HG02840 (cell line): Measurements from ENCODE around the gene CADM1.

Experiments used
- ATAC-seq: cut with Tn5 transposase; IDR thresholded peaks from one replicate; pipeline ENCODE4 v1.9.1; 2021; ENCODE audit warnings: mild to moderate bottlenecking, moderate library complexity, moderate number of reproducible peaks; ENCODE audit not compliant: unreplicated experiment, low FRiP score

CADM1 gene

DNA sequence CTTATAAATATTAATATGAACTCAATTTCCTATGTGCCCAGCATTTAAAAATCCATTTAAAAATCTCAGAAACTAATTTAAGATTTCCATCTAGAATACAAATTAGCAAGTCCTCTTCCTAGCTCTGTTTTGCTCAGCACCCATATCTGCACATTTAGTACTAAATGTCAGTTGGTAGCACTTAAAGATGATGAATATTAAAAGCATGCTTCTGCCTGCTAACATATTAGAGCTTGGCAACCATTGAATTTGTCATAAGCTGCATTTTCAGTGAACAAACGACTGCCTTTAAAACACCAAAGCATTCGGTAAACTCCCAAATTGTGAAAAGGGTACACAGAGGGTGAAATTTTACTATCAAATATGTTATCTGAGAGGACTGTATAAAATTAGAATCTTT, 177.7 kb downstream of the CADM1 start:
- ATAC-seq: no peak

DNA sequence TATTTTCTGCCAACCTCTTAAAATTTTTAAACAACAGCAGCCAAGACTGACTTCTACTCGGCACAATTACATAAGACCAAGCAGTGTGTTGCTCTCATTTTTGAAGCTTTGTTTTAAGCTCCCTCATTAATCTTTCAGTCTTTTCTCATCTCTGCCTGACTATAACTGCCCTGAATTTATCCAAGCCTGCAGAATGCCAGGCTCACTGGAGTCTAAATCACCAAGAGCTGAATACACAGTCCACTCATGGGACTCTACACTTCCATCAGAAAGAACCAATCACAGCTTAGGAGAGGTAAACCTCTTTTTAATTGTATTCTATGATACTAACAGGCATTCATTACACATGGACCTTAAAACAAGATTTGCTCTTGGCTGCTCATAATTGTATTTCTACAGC, 178.7 kb downstream of the CADM1 start:
- ATAC-seq: no peak

DNA sequence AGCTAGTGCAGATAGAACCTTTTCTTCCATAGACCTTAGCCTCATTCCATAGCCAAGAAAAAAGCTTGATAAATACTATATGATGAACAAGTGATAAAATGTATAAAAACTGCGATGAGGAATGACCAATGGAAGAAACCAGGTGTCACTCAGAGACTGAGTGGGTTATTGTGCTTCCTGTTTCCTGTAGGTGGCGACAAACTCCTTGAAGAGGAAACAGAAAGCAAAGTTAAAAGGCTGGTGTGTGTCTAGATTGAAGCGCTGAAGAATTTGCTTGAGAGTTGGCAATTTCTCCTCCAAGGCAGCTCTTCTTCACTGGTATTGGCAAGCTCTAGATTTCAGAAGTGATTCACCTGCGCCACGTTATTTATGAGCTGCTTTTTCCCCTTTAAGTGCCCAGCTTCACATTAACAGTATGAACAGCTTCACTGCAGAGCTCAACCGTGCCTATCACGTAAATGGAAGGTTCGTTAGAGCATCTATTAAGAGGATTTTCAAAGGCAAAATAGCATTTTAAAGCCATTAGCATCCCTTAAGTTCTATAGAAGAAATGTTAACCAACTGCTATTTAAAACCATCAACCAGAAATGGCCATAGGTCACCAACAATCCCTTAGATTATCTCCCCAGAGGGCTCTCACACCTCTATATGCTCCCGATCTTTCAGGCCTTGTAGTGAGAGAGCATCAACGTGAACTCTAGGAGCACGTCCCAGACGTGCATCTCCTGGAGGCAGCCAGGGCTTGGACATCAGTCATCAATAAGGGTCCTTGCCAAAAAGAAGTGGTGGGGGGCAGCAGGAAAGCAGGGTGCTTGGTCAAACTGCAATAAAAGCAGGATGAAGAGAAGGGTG, 179.4 kb downstream of the CADM1 start:
- ATAC-seq: no peak

DNA sequence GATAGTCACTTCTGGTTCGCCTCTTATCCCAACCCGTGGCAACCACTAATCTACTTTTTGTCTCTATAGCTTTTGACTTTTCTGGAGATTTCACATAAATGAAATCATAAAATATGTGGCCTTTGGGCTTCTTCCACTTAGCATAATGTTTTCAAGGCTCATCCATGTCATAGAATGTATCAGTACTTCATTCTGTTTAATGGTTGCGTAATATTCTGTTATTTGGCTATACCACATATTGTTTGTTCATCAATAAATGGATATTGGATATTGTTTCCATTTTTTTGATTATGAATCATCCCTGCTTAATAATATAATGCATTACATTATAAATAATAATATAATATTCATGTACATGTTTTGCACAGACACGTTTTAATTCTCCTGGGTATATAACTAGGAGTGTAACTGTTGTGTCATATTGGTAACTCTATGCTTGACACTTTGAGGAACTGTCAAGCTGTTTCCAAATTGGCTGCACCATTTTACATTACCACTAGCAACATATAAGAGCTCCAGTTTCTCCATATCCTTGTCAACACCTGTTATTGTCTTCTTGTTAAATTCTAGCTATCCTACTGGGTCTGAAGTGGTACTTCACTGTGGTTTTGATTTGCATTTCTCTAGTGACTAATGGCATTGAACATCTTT, 181.5 kb downstream of the CADM1 start:
- ATAC-seq: no peak

DNA sequence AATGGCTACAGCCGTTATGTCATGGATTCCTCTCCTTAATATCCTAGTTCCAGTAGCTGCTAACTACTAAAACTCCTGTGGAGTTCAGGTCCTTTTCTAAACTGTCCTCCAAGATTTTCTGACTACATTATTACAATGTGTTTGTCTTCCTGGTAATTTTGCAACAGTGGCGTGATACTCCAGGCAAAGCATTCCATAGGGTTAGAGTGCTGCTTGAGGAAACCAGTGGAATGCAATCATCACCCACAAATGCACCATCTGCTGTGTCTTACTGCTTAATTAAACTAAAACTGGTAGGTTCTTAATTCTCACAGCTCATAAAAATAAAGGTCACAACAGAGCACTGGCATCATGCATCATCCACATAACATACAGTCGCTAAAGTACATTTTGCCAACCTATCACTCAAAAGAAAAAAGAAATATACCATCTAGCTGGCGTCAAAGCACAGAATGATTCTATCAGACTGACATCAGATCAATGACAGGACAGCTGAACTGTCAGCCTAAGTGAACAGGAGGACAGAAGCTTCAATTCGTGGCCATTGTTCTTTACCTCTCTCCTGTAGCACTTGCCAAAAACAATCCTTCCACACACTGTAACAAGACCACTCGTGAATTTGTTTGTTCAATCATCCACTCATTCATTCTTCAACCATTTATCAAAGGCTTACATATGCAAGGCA, 182.5 kb downstream of the CADM1 start:
- no peak for ATAC-seq

DNA sequence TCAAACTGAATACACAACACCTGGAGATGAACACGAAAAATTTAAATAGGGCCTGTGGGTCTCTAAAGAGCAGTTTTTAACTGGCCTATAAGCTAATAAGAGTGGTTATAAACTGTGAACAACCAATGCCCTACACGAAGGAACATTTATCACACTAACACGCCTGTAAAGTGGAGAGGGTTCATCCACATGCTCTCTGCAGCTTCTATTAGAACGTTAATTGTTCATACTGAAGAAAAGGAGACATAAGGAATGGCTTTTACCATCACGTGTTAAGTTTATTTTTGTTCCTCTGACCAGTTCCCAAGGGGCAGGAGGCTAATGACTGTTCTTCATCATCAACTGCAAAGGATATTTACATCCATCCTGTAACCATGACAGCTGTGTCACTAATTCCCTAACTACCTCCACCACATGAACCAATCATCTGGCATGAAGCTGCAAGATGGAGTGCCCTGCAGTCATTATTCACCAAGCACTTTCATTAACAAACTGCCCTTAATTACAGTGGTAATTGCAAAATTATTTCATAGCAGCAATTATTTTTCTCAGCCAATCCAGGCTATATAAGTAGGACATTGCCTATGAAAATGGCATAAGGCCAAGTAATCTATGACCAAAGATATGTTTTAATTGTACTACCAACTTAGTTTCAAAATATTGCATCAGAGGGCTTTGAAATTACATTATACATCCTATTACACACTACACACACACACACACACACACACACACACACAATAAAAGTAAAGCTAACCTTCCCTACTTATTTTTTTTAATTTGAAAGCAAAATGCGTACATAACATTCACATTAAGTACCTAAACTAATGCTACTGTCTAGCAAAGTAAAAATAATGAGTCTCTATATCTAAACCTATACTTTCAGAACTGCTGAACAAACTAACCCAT, 186.7 kb downstream of the CADM1 start:
- no peak for ATAC-seq

DNA sequence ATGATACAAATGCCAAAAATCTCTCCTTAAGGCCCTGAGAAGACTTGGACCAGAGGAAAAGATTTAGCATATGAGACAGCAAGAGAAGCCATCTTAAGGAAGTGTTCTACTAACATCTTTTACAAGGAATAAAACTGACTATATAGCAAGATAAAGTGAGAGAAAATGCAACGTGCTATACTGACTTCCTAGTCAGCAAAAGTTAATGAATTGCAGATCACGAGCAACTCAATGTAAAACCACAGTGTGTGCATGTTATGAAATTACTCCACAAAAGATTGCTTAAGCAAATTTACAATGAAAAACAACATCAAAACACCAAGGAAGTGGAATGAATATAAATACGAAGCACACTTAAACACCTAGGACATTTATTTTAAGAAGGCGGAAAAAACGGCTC, 187.5 kb downstream of the CADM1 start:
- no peak for ATAC-seq

DNA sequence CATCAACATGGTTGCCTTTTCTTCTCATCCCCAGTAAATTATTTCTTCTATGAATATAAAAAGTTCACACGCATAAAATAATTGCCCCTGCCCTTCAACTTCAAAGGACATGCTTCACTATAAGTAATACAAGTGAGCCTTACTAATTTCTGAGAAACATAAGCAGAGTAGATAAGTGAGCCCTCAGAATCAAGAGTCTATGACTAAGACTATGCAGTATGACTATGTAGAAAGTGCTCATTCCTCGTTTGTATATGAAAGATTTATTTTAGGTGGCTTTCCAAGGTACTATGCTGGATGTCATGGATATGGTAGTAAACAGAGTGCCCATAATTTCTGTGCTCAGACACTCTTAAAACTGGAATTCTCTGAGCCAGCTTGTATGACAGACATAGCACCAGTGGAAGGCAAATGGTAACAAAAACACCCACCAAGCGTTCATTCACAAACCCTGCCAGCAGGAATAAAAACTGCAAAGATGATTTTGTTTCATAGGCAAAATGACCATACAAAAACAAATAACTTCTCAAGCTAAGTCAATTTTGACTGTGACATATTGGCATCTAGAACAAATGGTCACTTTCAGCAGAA, 189.8 kb downstream of the CADM1 start:
- ATAC-seq: no peak

DNA sequence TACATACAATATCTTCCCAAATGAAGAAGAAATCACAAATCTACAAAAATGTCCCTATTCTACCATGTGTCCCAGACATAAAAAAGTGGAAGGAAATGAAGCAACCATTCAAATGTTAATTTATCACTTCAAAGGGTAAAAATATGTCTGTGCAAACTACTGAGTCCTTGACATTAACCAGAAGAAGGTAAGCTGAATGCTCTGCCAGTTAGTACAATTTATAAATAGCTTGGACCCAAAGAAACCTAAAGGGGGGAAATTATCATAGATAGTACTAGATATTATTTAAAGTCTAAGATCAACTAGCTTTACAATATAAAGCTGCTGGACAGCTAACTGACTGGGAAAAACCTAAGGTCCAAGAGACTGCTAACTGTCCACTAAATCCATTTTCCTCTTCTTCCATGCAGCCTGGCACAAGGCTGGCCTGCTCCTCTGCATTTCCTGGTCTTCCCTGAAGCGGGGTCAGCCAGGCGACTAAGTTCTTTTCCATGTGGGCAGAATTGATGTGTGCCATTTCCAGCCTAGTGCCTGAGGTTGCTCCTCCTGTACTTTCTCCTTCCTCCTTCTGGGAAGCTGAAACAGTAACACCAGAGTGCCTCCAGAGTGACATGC, 190.9 kb downstream of the CADM1 start:
- no peak for ATAC-seq

DNA sequence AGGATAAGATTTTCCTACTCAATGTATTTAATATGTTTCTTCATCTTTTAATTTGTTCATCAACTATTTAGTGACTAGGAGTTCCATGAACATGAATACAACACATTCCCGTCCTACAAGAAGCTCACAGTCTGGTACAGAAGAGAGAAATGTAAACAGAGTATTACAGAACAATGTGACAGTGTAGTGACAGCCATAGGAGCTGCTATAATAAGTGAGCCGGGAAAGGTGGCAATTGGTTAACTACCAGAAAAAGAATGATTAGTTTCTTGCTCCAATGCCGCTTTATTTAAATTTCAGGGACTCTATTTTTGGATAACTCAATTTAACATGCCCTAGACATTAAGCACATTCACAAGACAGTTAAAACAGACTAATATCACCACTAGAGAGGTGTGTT, 192.3 kb downstream of the CADM1 start:
- no peak for ATAC-seq

DNA sequence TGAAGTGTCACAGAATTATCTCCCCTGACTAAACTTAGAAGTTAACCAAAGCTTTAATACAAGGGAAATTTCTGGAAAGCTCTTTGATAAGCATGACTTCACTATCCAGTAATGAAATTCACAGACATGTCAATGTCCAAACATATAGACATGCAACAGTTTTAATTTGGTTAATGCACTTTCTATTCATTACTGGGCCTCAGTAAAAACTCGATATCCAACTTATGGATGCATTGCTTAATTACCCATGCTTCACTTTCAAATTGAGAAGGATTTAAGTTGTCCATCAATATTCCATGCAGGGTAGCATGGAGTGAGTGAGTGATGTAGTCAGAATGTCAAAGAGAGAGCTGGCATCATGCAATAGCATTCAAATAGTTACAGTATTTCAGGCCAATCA, 197.5 kb downstream of the CADM1 start:
- no peak for ATAC-seq

DNA sequence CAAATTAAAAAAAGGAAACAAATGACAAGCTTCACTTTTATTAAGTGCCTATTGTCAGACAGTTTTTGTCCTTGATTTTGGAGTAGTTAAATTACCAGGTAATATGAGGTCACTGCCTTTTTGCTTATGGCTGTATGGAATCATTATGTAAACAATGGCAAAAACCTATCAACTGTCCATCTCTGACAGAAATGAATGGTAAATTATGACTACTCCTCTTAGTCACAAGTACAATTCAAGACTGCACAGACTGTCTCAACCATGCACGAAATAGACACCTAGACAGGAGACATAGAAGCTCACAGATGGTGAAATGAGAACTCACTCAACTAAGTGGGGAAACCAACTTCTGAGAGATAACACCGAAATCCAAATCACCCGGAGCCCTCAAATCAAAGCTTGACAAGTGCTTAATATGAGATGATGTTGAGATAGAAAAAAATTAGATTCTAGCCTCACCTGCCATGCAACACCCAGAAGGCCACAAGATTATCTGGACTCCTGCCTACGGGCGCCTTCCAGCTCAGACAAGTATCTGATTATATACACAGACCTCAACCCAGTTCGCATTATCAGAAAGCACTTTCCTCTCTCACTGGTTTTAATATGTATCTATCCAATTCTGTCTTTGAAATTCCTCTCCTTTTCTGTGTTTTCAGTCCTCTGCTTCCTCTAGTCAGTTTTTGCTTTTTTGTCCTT, 199.3 kb downstream of the CADM1 start:
- ATAC-seq: no peak

DNA sequence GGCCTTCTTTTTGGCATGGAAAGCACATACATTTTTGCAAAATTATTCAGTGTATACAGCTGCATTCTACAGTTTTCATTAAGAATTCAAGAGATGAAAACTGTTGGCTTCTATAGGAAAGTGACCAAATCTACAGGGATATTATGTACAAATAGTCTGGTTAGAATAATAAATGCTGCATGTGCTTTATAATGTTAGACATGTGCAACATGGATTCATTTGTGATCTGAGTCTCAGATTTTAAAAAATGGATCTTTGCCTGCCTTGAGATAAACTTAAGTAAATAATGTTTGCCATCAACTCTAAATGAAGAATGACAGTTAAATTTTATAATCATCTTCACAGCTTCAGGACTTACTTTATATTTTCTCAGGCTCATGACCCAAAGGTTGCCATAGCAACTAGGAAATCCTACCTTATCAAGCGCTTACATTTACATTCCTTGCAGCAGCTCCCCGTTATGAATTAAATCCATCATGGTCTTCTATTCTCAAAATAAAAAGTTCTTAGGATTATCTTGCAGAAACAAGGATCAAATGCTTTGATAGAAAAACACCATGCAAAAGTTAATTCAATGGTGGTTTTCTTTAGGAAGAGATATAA, 200.2 kb downstream of the CADM1 start:
- no peak for ATAC-seq

DNA sequence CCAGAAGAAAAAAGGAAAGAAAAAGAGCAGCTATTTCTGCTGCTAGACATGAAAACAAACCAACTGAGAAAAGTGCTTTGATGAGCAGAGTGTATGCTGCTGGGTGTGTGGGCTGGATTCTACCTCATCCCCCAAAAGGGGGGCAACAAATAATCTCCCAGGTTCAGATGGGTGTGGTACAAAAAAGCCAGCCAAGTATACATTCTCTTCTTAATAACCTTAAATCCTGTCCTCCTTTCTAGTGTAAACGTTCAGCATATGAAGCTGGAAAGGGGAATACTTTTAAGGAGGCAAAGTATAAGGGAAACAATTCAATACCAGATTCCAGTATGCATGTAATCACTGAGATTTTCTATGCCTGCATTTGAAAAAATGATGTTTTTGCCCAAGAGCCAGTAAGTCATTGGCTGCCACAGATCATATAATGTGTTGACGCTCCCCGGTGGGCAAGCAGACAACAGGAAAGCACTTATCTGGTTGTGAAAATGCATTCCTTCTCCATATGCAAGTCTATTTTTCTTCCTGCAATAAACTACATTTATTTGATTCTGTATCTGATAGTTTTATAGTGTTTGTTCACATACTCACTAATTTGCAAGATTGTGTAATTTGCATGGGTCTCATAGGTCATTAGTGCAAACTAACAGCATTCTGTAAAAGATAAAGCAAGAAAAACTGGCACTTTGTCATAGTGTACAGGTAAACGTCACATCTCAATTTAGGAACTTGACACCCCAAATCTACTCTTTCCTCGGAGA, 201.1 kb downstream of the CADM1 start:
- ATAC-seq: no peak

DNA sequence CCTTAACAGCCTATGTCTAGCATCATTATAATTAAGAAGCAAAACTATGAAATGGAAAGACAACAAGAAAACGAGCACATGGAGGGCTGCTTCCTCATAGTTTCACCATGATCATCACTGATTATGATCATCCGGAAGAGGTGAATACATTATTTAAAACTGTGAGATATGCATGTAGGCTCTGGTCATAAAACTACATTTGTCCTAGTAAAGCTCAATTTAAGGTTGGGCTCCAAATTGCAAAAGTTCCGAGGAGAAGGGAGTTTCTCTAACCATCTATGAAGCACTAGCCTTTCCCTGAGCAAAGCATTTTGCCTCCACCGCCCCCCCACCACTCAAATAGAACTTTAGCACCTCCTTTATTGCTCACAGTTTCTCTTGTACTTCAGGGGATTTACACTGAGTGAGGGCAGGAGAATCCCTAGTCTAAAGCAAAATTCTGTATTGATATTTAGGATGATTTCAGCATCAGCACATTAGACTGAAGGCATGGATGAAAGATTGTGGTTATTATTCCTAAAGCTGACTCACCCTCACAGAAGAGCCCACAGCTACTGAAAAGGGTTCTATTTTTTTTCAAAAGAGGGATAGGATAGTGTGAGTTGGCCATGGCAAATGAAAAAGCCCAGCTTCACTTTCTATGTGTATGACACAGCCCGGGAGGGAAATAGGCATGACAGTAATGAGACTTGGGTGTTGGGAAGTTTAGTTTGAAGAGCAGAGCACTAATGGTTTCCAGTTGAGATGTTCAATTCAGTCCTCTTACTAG, 203.4 kb downstream of the CADM1 start:
- no peak for ATAC-seq

DNA sequence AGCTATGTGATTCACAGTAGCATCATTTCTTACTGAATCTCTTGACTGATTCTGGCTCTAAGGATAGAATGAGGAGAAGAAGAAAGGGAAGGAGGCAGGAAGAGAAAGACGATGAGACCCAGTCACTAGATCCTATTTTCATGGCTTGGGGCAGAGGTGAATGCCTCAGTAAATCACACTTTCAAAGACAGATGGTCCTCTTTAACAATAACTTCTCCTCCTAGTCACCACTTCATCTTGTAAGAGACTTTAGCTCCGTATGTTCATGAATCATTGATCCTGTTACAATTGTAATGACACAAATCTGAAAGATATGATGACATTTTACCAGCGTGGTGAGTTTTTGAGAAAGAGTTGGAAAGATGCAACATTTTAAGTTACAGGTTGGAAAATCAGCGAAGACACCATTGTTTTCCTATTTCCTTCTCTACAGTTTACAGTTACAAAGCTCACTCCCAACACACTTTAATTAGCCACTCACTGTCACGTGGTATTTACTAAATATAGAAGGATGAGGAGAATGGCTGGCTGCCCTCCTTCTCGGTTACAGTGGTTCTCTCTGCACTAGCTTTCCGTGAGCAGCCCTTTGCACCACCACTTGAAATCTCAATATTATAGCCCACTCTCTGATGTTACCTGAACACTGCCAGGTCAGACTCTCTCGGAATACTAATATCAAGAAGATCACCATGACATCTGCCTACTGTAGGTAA, 205.8 kb downstream of the CADM1 start:
- ATAC-seq: no peak

DNA sequence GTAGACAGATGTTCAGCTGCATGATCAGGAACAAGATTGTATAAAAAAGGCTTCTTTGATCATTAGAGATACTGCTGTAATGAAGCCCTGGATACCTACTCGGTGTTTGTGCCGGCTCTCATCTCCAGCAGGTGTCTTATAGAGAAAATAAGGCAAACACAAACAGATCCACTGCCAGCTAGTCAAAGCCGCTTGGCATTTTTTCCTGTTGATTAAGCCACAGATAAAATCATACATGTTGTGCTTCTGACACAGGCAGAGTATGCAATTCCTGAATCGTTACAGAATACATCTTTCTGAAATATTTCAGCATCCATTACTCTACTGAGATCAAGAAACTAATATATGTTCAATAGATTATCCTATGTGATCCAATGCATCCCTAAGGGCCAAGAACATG, 206.9 kb downstream of the CADM1 start:
- no peak for ATAC-seq
